ENCODE measurements around the gene TMPRSS7.

The TMPRSS7 gene

DNA sequence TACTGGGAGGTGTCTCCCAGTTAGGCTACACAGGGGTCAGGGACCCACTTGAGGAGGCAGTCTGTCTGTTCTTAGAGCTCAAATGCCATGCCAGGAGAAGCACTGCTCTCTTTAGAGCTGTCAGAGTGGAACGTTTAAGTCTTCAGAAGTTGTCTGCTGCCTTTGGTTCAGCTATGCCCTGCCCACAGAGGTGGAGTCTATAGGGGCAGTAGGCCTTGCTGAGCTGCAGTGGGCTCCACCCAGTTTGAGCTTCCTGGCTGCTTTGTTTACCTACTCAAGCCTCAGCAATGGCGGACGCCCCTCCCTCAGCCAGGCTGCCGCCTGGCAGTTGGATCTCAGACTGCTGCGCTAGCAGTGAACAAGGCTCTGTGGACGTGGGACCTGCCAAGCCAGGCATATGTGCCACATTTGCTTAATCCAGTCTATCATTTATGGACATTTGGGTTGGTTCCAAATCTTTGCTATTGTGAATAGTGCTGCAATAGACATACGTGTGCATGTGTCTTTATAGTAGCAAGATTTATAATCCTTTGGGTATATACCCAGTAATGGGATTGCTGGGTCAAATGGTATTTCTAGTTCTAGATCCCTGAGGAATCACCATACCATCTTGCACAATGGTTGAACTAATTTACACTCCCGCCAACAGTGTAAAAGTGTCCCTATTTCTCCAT, 38.0 kb downstream of the TMPRSS7 start:
- peak; percentile 67 for DNase-seq

DNA sequence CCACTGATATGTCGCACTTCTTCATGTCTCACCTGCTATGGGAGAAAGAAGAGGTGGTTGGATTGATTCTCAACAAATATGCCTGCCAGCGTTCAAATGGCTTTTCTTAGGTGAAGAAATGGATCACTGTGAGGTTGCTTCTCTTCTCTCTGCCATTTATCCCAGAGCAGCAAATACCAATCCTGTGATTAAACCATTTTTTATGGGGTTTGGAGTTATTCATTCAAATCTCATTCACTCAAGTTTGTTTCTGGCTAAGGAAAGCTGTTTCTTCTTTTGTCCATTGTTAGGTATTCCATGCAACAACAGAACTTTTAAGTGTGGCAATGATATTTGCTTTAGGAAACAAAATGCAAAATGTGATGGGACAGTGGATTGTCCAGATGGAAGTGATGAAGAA, 39.5 kb downstream of the TMPRSS7 start:
- DNase-seq: no peak

DNA sequence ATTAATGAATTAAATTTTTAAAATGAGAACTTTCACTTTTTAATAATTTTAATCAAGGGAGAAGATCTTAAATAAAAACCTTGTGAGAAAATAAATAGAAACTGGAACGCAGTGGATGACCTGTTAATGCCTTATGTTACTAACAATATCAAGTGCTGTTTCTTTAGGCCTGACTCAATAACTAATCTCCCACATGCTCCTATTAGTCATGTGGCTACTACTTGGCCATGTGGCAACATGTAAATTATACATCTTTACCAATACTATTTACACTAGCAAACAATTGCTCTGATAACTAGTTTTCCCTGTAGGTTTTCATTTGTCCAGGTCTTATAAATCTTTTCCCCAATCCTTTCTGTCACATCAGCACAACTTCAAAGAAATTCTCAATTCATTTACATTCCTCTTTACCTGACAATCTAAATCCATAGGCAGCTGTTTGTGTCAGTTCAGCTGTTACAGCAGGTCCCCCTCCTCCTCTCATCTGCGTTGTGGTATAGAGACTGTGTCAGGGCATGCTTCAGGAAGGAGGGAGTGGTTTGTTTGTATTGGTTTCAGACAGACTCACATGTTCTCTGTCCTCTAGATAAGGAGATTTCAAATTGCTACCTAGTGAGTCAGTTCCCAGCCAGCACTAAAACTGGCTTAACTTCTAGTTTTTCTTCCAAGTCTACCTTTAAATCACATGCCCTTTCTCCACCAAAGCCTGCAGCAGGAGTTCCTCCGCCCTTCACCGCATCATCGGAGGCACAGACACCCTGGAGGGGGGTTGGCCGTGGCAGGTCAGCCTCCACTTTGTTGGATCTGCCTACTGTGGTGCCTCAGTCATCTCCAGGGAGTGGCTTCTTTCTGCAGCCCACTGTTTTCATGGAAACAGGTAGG, 40.3 kb downstream of the TMPRSS7 start:
- DNase-seq: peak; percentile 14

DNA sequence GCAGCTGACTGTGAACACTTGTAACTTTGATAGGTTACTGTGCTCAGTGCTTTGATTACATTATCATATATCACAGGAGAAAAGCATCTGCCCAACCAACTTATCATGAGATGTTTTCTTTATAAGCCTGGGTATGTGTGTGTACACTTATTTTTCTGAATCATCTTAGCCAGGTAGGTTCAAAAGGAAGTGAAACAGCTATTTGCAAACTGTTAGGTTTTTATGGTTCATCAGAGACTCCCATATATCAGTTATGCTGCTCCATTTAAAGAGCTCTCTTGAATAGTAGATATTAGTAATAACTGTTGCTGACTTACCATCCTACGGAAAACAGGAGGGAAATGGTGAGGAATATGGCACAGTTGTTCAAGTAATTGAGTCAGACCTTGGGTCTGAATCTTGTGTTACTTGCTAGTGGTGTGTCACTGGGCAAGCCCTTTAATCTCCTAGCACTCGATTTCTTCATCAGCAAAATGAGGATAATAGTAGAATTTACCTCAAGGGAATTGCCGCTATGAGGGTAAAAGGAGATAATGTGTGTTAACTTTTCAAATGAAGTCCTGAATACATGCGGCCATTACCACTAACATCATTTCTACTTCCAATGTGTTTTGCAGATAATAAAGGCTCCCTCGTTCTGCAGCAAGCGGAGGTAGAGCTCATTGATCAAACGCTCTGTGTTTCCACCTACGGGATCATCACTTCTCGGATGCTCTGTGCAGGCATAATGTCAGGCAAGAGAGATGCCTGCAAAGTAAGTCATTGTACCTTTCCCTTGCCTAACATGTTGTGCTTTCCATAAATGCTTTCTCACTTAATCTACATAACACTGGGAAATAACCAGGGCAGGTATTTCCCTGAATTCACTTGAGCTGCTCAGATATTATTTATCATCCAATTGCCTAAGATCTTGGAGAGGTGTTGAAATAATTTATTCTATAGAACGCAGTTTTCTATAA, 43.9 kb downstream of the TMPRSS7 start:
- no peak for DNase-seq

DNA sequence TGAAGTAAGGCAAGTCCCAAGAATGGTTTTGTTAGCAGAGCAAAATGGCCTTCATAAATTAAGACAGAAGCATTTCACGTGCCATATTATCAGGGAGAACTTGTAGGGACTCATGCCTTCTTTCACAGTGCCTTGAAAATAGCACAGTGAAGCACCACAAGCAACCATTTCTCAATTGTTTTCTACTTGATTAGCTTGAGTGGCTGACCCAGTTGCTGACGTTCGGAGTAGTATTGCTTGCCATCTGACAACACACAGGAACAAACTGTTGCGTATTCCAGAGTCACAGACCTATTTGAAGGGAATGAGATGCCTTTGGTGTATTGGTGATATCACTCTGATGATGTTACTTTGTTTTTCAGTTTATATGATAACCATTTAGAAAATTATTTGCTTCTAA, 48.7 kb downstream of the TMPRSS7 start:
- DNase-seq: no peak

DNA sequence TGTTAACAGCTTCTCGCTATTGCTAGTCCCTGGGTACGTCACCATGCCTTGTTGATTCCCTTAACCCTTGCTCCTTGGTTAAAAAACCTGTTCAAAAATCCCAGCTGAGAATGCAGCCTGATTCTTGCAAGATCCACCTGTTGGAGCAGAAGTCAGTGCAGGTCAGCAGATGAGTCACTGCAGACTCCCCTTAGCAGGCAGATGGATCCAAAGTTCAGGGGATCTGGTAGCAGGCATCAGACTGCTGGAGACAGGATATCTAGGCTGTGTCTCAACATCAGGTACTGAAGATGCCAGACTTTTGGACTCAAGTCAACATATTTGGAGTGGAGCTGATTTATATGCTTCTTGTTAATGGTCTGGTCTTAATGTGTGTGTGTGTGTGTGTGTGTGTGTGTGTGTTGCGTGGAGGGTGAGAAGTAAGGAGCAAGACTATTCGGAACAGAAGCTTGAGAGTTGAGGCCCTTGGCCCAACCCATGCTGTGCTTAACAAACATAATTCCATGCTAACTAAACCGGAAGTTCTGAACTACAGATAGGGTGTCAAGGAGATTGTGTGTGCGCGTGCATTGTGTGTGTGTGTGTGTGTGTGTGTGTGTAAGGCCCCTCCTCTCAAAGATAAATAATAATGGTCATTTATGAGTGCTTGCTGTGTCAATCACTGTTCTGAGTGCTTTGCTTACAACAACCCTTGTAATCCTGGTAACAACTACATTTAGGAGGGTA, 50.6 kb downstream of the TMPRSS7 start:
- no peak for DNase-seq

DNA sequence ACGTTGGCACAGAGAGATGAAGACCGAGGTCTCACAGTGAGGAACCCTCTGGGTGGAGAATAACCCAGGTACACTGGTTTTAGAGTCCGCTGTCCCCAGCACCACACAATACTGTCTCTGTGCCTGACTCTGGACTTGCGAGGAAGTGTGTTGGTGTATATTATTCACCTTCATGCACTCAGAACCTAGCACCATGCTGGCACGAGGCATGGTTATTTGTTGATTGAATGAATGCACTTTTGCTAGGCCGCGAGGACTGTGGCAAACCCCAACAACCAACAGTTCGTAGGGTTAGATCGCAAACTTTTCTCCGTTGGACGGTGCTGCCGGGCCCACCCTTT, 51.2 kb downstream of the TMPRSS7 start:
- no peak for DNase-seq

DNA sequence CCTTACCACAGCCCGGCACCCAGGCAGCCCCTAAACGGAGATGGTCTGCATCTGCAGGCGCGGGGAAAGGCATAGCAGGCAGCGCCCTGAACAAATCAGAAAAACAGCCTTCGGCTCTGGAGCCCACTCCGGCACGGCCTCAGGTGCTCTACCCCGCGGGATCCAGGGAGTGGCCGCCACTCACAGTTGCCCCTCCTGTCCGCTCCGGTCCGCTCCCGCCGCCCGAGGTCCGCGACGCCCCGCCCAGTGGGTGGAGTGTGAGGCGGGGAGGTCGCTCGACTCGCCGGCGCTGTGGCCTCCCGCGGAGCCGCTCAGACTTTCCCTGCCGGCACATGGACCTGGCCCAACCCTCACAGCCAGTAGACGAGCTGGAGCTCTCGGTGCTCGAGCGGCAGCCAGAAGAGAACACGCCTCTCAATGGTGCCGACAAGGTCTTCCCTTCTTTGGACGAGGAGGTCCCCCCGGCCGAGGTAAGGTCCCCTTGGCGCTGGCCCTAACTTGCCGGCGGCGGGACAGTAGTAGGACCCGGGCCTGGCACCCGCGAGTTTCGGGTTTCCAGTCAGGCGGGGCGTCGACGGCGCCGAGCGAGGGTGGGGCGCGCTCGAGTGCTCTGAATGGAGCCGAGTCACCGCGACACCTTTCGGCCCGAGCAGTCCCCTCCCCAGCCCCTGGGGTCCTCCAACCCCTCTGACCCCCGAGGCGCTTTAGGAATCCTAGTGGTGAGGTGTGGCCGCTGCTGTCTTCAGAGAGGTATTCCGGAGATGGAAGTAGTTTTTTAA, 51.7 kb downstream of the TMPRSS7 start, which contains the start of gene C3orf52:
C3orf52 (plus strand) TSS at position 314 of the 779 bp plus-strand sequence; CDS start at position 333, 19 bp downstream.
- peak; percentile 51 for DNase-seq

DNA sequence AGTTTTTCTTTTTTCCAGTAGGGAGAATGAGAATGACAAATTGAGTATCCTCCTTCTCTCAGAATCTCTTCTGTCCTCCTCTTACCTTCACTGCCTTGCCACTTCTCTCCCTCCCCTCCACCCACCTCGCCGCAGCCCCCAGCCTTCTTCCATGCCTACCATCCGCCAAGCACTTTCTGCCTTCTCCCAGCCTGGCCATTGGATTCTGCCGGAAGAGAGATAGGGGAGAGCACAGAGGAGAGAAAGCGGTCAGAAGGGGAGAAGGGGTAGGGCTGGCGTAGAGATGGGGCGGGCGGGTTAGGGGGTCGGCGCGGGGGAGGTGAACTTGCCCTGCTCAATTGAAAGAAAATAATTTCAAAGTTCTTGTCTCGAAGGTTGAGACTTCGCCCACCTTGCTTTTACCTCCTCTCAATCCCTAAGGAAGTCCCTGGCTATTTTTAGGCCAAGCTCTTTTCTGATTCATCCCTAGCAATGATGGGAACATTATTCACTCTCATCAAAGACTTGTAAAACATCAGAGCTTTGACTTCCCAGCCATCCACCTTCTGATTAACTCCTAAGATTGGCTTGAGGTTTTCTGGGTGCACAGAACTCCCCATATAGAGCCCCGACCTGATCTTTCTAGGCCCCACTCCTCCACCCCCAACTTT, 52.5 kb downstream of the TMPRSS7 start:
- DNase-seq: no peak

DNA sequence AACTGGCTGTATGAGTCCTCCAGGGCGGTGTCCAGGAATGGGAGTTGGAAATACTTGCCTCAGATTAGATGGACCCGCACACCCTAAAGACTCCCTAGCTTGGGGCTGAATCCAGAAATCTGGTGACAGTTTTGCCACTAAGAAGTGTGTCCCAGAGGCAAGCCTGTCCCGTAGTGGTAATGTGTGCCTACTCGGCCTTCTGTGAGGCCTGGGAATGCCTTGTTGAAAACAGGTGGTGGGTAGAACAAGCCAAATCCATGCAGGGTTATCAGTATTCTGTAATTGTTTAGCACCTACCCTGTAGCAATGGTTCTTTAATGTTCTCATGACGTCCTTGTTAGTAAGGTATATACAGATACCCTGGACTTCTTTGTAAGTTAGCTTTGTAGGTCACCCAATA, 53.2 kb downstream of the TMPRSS7 start:
- no peak for DNase-seq

DNA sequence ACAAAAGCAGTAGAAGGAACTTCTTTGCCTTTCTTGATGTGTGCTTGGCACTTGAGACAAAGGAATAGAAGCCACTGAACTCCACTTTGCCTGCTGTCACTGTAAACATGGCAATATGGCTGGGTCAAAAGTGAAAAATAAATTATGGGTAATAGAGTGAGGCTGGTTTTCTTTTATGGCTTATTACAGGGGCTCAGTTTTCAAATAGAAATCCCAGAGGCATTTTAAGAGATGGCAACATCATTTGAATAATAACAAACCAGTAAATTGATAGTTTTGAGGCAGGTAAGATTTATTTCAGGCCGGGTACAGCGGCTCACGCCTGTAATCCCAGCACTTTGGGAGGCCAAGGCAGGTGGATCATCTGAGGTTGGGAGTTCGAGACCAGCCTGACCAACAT, 54.4 kb downstream of the TMPRSS7 start:
- DNase-seq: no peak

DNA sequence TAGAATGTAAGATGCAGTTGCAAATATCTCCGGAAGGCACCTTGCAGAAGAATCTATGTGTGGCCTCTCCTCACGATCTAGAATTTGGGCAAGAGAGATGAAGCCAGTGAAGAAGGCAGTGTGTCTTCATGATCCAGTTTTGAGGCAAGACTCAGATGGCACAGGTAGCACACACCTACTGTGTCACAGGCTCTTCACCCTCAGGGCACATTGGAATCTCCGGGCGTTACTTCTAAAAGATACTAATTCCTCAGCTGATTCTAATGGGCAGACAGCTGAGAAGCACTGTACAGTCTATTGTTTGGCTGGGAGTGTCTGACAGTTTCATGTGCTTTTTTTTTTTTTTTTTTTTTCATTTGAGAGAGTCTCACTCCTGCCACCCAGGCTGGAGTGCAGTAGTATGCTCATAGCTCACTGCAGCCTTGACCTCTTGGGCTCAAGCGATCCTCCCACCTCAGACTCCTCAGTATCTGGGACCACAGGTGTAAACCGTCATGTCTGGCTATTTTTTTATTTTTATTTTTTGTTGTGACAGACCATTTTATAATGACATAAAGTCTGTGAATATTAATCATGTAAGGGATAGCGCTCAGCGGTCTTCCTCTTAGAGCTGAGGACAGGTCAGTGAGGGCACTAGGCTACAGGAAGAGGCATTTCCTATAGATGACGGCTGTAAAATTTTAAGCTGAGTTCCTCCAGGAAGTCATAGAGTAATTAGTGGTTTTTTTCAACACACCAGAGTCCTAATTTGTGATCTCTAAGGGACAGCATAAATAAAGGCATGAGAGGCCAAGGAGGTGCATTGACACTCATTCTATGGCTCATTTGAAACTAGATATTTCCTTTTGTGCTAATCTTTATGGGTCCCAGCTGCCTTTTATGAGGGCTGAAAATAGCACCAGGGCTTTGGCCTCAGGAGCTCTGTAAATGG, 55.7 kb downstream of the TMPRSS7 start:
- DNase-seq: no peak

DNA sequence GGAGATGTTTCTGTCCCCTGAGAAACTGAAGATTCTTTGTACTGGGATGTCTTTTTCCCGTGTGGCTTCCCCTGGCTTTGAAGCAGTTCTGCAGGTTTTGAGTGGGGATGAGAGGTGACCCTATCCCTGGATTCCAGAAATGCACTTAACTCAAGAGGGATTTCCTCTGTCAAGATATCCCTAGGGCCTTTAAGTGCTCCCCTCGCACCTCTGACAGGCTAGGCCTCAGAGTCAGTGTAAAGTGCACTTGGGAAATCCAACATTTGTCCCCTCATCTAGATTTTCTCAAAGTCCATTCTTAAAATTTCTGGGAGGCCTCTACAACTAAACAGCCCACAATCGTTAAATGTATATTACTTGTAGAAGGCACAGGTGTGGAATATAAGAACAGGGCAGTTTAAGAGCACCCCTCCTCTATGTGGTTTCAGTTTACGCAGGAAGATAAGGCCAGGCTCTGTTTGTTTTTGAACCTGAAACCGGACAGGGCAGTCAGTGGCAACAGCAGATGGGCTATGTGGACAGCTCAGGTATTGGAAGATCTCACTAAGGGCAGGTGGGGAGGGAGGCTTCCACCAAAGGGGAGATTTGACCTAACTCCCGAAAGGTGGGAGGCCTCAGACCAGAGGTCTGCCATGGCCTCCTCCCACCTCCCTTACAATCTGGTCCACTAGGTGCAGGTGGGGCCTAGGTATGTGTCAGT, 56.5 kb downstream of the TMPRSS7 start:
- no peak for DNase-seq

DNA sequence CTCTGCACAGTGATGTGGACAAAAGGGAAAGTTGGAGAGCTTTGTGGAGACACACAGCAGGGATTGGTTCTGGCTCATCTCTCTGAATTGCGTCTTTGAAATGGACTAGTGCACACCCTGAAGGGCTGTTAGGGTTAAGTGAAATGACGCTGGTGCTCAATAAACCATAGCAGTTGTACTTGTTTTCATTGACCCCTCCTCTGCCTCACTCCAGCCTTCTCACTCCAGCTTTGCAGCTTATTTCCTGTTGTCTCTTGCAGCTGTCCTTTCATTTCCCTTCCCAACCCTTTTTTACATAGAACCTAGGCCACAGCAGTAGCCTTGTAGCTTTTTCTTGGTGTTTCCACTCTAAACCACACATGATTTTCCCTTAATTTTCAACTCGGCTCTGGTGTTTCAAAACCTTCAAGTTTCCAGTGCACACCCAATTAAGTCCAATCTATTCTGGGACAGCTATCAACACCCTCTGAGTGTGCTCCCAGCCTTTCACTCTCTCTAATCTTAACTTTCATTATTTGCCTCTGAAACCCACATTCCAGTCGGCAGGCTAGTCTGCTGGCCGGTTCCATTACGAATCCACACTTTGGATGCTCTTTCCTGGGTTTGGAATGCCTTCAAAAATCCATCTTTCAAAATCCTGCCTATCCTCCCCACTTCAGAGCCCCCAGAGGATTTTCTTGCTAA, 58.1 kb downstream of the TMPRSS7 start:
- DNase-seq: no peak

DNA sequence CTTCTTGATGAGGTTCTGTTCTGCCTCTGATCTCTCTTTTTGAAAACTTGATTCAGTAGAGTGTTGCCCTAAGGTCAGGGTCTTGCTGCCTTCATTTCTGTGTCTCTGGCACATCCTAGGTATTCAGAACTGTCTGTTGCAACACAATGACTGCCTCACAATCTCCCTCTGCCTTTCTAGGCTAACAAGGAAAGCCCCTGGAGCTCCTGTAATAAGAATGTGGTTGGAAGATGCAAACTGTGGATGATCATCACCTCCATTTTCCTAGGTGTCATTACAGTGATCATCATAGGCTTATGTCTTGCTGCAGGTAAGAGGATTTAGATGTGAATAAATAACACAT, 58.6 kb downstream of the TMPRSS7 start:
- no peak for DNase-seq

DNA sequence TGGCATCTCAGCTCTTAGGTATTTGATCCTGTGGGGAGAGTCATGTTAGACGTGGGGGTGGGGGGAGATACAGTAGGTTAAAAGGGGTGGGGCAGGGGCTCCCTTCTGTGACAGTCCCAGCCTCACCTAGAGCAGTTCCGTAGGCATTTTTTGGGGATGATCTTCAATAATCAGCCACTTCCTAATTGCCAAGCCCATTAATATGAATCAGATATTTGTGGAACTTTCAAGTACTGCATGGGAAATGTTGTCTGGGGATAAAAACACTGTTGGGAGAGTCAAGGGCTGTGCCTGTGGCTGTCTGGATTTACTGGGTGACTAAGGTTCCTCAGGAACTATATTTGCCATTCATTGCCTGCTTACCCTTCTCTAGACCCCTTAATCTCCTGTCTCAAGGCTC, 61.2 kb downstream of the TMPRSS7 start:
- no peak for DNase-seq

DNA sequence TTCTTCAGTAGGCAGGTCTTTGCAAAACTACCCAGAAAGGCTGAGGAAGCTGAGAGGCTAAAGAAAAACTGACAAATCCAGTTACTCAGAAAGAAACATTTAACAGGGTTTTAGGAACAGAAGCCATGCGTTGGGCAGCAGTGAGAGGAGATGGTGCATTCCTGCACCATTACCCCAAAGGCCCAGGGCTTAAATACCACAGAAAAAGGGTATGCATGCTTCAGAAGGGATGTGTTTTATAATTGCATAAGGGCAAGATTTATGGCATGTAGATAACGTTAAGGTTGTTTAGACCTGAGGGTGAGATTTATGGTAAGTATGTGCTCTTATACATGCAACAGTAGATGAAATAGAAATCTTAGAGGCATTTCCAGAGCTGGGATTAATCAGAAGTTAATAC, 61.6 kb downstream of the TMPRSS7 start:
- DNase-seq: no peak

DNA sequence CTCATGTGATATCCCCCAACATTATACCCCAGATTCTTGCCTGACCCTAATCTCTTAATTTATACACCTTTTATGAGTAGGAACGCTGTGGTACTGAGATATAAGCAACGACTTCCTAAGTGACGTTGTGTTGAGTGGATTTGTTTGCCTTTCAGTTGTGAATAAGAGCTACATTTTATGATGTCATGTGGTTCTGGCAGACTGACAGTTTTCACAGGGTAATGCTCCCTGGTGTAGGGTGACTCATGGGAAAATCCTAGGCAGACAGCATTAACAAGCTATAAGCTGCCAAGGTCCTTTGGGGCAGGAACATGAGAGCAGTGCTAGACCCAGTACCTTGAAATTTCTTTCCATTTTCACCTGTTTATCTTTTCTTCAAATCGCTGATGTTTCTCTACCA, 62.8 kb downstream of the TMPRSS7 start:
- no peak for DNase-seq

DNA sequence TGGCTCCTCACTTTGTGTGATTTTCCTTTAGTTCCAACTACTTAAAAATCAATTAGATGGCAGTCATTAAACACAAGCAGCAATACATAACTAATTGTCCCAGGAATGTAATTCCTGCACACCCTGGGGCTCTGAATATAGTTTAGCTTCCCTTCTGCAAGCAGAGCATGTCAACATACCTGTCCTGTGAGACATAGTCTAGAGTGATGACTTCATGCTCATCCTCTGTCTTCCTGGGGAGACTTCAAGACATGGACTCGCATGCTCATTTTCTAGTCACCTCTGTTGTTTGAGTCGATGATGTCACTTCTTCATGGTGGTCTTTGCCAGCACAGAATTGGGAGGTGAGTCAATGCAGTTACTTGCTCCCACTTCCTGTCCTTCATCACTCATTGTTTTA, 67.4 kb downstream of the TMPRSS7 start:
- no peak for DNase-seq

All from activated naive CD4-positive, alpha-beta T cell treated with anti-CD3 and anti-CD28 coated beads, Interleukin-2, amount 50 U/mL, for 16 hours (primary cell).